WTC11 (cell line): ENCODE data around the gene RIN3. TPM values are rescaled to one million over a fixed set of nuclear protein-coding genes. Genes with fewer than 3 reads are reported as not detected.

Experiments
- ATAC-seq: fragments of 200-7000 bp; cut with Tn5 transposase; 2 replicates; pipeline ENCODE4 v1.10.0; 2021; ENCODE audit warnings: mild to moderate bottlenecking, moderate library complexity
- CTCF ChIA-PET: fragments of 300-600 bp; sonication (Branson Sonifier 250); formaldehyde crosslinking; loops from one replicate; lab custom pipeline; 2021; ENCODE audit warnings: antibody characterized with exemption; lab: Charles Lee
- POLR2A ChIA-PET: fragments of 350-600 bp; sonication (Branson Sonifier 250); formaldehyde crosslinking; loops from one replicate; lab custom pipeline; 2021; ENCODE audit warnings: antibody characterized with exemption; lab: Charles Lee
- DNase-seq: peaks from one replicate; pipeline ENCODE4 v3.0.0; 2021; ENCODE audit warnings: low spot score
- H3K27ac Mint-ChIP-seq: 2 replicates; pipeline ENCODE4 v1.8.0; 2021; ENCODE audit warnings: mixed read lengths
- H3K27me3 Mint-ChIP-seq: 2 replicates; pipeline ENCODE4 v1.8.0; 2021; ENCODE audit warnings: low read depth, mild to moderate bottlenecking, moderate library complexity, mixed read lengths
- H3K36me3 Mint-ChIP-seq: 2 replicates; pipeline ENCODE4 v1.8.0; 2021; ENCODE audit warnings: mixed read lengths
- H3K4me1 Mint-ChIP-seq: 2 replicates; pipeline ENCODE4 v1.8.0; 2022; ENCODE audit warnings: mixed read lengths
- H3K4me3 Mint-ChIP-seq: 2 replicates; pipeline ENCODE4 v1.8.0; 2021; ENCODE audit warnings: mild to moderate bottlenecking, moderate library complexity, mixed read lengths
- H3K9me3 Mint-ChIP-seq: 2 replicates; pipeline ENCODE4 v1.8.0; 2021; ENCODE audit warnings: mixed read lengths
- ATF3 ChIP-seq: sonication (generic); formaldehyde crosslinking; conservative IDR thresholded peaks from 2 replicates; pipeline ENCODE4 v1.8.1; 2022; ENCODE audit warnings: mild to moderate bottlenecking, missing genetic modification reagents
- CREB1 ChIP-seq: sonication (generic); formaldehyde crosslinking; IDR thresholded peaks from 2 replicates; pipeline ENCODE4 v1.8.0; 2023; ENCODE audit warnings: mild to moderate bottlenecking, missing genetic modification reagents
- CREM ChIP-seq: sonication (generic); formaldehyde crosslinking; IDR thresholded peaks from 2 replicates; pipeline ENCODE4 v1.8.1; 2022; ENCODE audit warnings: mild to moderate bottlenecking, missing genetic modification reagents, moderate library complexity
- E2F5 ChIP-seq: sonication (generic); formaldehyde crosslinking; IDR thresholded peaks from 2 replicates; pipeline ENCODE4 v1.8.1; 2022; ENCODE audit warnings: mild to moderate bottlenecking, moderate library complexity, missing genetic modification reagents
- ELF4 ChIP-seq: sonication (generic); formaldehyde crosslinking; IDR thresholded peaks from 2 replicates; pipeline ENCODE4 v1.8.1; 2022; ENCODE audit warnings: low read depth, mild to moderate bottlenecking, moderate library complexity, missing genetic modification reagents
- ETV6 ChIP-seq: sonication (generic); formaldehyde crosslinking; IDR thresholded peaks from 2 replicates; pipeline ENCODE4 v1.8.1; 2022; ENCODE audit warnings: mild to moderate bottlenecking, missing genetic modification reagents
- FOXJ3 ChIP-seq: sonication (generic); formaldehyde crosslinking; IDR thresholded peaks from 2 replicates; pipeline ENCODE4 v1.9.0; 2021; ENCODE audit warnings: missing genetic modification reagents, mild to moderate bottlenecking, borderline replicate concordance
- FOXP4 ChIP-seq: sonication (generic); formaldehyde crosslinking; IDR thresholded peaks from 2 replicates; pipeline ENCODE4 v1.8.0; 2022; ENCODE audit warnings: mild to moderate bottlenecking, missing genetic modification reagents
- GABPB1 ChIP-seq: sonication (generic); formaldehyde crosslinking; IDR thresholded peaks from 2 replicates; pipeline ENCODE4 v1.8.1; 2023; ENCODE audit warnings: mild to moderate bottlenecking, missing genetic modification reagents
- GTF2I ChIP-seq: fragments of 250-450 bp; sonication (Bioruptor Pico); conservative IDR thresholded peaks from 2 replicates; pipeline ENCODE4 v1.4.0; 2021; ENCODE audit warnings: mild to moderate bottlenecking
- IRF1 ChIP-seq: sonication (generic); formaldehyde crosslinking; IDR thresholded peaks from 2 replicates; pipeline ENCODE4 v1.8.0; 2023; ENCODE audit warnings: missing genetic modification reagents
- JAZF1 ChIP-seq: fragments of 250-450 bp; sonication (Bioruptor Pico); IDR thresholded peaks from 2 replicates; pipeline ENCODE4 v1.9.0; 2021; ENCODE audit warnings: moderate library complexity, mild to moderate bottlenecking, inconsistent platforms
- MLX ChIP-seq: sonication (generic); formaldehyde crosslinking; IDR thresholded peaks from 2 replicates; pipeline ENCODE4 v1.8.1; 2023; ENCODE audit warnings: mild to moderate bottlenecking, missing genetic modification reagents, moderate library complexity
- MXD4 ChIP-seq: fragments of 250-450 bp; sonication (Bioruptor Pico); IDR thresholded peaks from 2 replicates; pipeline ENCODE4 v1.8.0; 2021; ENCODE audit warnings: mild to moderate bottlenecking, moderate library complexity, borderline replicate concordance
- RORB ChIP-seq: fragments of 250-450 bp; sonication (Bioruptor Pico); IDR thresholded peaks from 2 replicates; pipeline ENCODE4 v1.9.0; 2021; ENCODE audit warnings: mild to moderate bottlenecking
- SP1 ChIP-seq: sonication (generic); formaldehyde crosslinking; conservative IDR thresholded peaks from 2 replicates; pipeline ENCODE4 v1.8.1; 2022; ENCODE audit warnings: missing genetic modification reagents
- ZBTB21 ChIP-seq: sonication (generic); formaldehyde crosslinking; IDR thresholded peaks from 2 replicates; pipeline ENCODE4 v1.8.1; 2023; ENCODE audit warnings: mild to moderate bottlenecking, missing genetic modification reagents, borderline replicate concordance
- ZMAT4 ChIP-seq: fragments of 250-450 bp; sonication (Bioruptor Pico); IDR thresholded peaks from 2 replicates; pipeline ENCODE4 v1.9.0; 2021; ENCODE audit warnings: mild to moderate bottlenecking
- ZNF138 ChIP-seq: sonication (generic); formaldehyde crosslinking; conservative IDR thresholded peaks from 2 replicates; pipeline ENCODE4 v1.8.1; 2022; ENCODE audit warnings: mild to moderate bottlenecking, moderate library complexity, missing genetic modification reagents
- ZNF219 ChIP-seq: sonication (generic); formaldehyde crosslinking; IDR thresholded peaks from 2 replicates; pipeline ENCODE4 v1.8.0; 2023; ENCODE audit warnings: missing genetic modification reagents, mild to moderate bottlenecking, borderline replicate concordance
- ZNF263 ChIP-seq: sonication (generic); formaldehyde crosslinking; IDR thresholded peaks from 2 replicates; pipeline ENCODE4 v1.8.1; 2022; ENCODE audit warnings: low read depth, mild to moderate bottlenecking, moderate library complexity, missing genetic modification reagents
- ZNF512 ChIP-seq: sonication (generic); formaldehyde crosslinking; IDR thresholded peaks from 2 replicates; pipeline ENCODE4 v1.8.1; 2022; ENCODE audit warnings: missing genetic modification reagents, borderline replicate concordance
- total RNA-seq: library from RNA; stranded (reverse); gene quantifications from 3 replicates; pipeline ENCODE4 v1.2.3, GENCODE V29; 2021

RIN3 gene
- total RNA-seq, 1 experiment from 2014 or later, result 3.3 TPM

- TF ChIP-seq IRF1 (CRISPR knock-in tag), result no peak
- TF ChIP-seq ZNF512 (CRISPR knock-in tag), result no peak
- TF ChIP-seq, all 79 proteins: peak for 0
Measured at GRCh38 chr14:92607702-92608429, 94.3 kb downstream of the RIN3 start (continued).

GRCh38 chr14:92609955-92610354 is 96.4 kb downstream of the RIN3 start:
- POLR2A ChIA-PET, result no interaction called here
- H3K36me3 Mint-ChIP-seq, result no peaks in the 10 kb centered on the region
- TF ChIP-seq ZNF219 (CRISPR knock-in tag), result no peak
- TF ChIP-seq RORB, result no peak
- TF ChIP-seq CREM (CRISPR knock-in tag), result no peak
- TF ChIP-seq FOXP4 (CRISPR knock-in tag), result no peak
- no peak for TF ChIP-seq MXD4 (CRISPR knock-in tag)
- TF ChIP-seq ZNF263, result no peak
- TF ChIP-seq SP1 (CRISPR knock-in tag), result no peak
- TF ChIP-seq GABPB1, result no peak
- TF ChIP-seq E2F5 (CRISPR knock-in tag), result no peak
- TF ChIP-seq ZNF512 (CRISPR knock-in tag), result no peak
- TF ChIP-seq ATF3, result no peak
- TF ChIP-seq CREB1 (CRISPR knock-in tag), result no peak
- no peak overlapping the region for H3K27ac Mint-ChIP-seq
- peaks cover 10% of the 10 kb centered on the region for H3K9me3 Mint-ChIP-seq
- H3K4me1 Mint-ChIP-seq, result peaks cover 2% of the 10 kb centered on the region; the same call in 1 of the 2 replicates
- CTCF ChIA-PET, result interaction anchor here (1.4 kb wide), 1 partner anchor 77 kb away, joined by 3 read pairs; no protein-coding TSS in a partner anchor
- ATAC-seq (no peak), DNase-seq (no peak)
- no peak overlapping the region for H3K4me3 Mint-ChIP-seq
- no peaks in the 10 kb centered on the region; the same call in 1 of the 2 replicates for H3K27me3 Mint-ChIP-seq

- ChIA-PET POLR2A (no interaction called here), CTCF (interaction anchor here (1.4 kb wide), 1 partner anchor 14 kb away, joined by 3 read pairs; no protein-coding TSS in a partner anchor)
- no peaks in the 10 kb centered on the region for H3K36me3 Mint-ChIP-seq
- H3K27ac Mint-ChIP-seq, result no peak overlapping the region
- H3K27me3 Mint-ChIP-seq, result no peaks in the 10 kb centered on the region; the same call in 1 of the 2 replicates
- peaks cover 10% of the 10 kb centered on the region for H3K9me3 Mint-ChIP-seq
- ATAC-seq (no peak), DNase-seq (no peak)
- H3K4me1 Mint-ChIP-seq, result peaks cover 4% of the 10 kb centered on the region
- H3K4me3 Mint-ChIP-seq, result no peak overlapping the region
- TF ChIP-seq MLX (CRISPR knock-in tag), result no peak
- TF ChIP-seq GABPB1, result no peak
- no peak for TF ChIP-seq ZNF138
- no peak for TF ChIP-seq ZBTB21
- TF ChIP-seq ETV6 (CRISPR knock-in tag), result no peak
- no peak for TF ChIP-seq E2F5 (CRISPR knock-in tag)
- no peak for TF ChIP-seq GTF2I
- TF ChIP-seq JAZF1 (CRISPR knock-in tag), result no peak
- TF ChIP-seq ELF4 (CRISPR knock-in tag), result no peak
- TF ChIP-seq ZMAT4 (CRISPR knock-in tag), result no peak
- TF ChIP-seq FOXJ3 (CRISPR knock-in tag), result no peak
- TF ChIP-seq IRF1 (CRISPR knock-in tag), result no peak
Measured at GRCh38 chr14:92610849-92611271, 97.3 kb downstream of the RIN3 start.
